Pancreas (tissue), 10 donors: ENCODE measurements around the gene LARGE2. TPM values are rescaled to one million over a fixed set of nuclear protein-coding genes. Genes with fewer than 3 reads are reported as not detected.

Experiments
- ATAC-seq, 4 donors: fragments of 200-7000 bp; cut with Tn5 transposase; one replicate each; pipeline versions ENCODE4 v1.8.0 to v1.9.1; 2020; ENCODE audit warnings: mild to moderate bottlenecking in 4 of 4, moderate library complexity in 4 of 4
- DNase-seq, 6 donors: peaks; one replicate each; pipeline ENCODE4 v3.0.0-alpha.2; 2020
- FAIRE-seq: peaks from 2 replicates; lab custom pipeline; 2012; peaks lifted over from hg19 to GRCh38; lab: Jason Lieb, UNC
- H3K27ac ChIP-seq, 4 donors: fragments of 200-600 bp; sonication (generic); 1 replicate in 3 of 4; 2 replicates in 1 of 4; pipeline versions ENCODE4 v1.5.0 to v1.8.0; 2020
- H3K27me3 ChIP-seq, 4 donors: fragments of 200-600 bp; one replicate each; pipeline ENCODE4 v1.8.0; 2021
- H3K36me3 ChIP-seq, 3 donors: fragments of 200-600 bp; sonication (generic) in 1 of 3; one replicate each; pipeline versions ENCODE4 v1.5.0 to v1.8.0; 2020 to 2021
- H3K4me1 ChIP-seq, 3 donors: fragments of 200-600 bp; one replicate each; pipeline ENCODE4 v1.8.0; 2021
- H3K4me3 ChIP-seq, 4 donors: fragments of 200-600 bp; sonication (generic) in 2 of 4; one replicate each; pipeline versions ENCODE4 v1.5.0 to v1.8.0; 2020 to 2021
- H3K9me3 ChIP-seq, 4 donors: fragments of 200-600 bp; one replicate each; pipeline ENCODE4 v1.8.0; 2021
- CTCF ChIP-seq, 4 donors: fragments of 200-600 bp; sonication (generic) in 3 of 4; IDR thresholded peaks; one replicate each; pipeline versions ENCODE4 v1.5.0 to v1.8.0; 2021; ENCODE audit warnings: antibody characterized with exemption in 4 of 4
- WGBS, 2 donors: extraction: QIAGEN DNeasy Blood & Tissue Kit; methylation state at CpG; one replicate each; pipeline ENCODE4 v1.1.7; 2013; 5-methylcytosine and 5-hydroxymethylcytosine counted together
- intact Hi-C, 3 donors: fragments of 100-400 bp; cut with DNase I; formaldehyde crosslinking; loops; one replicate each; pipeline versions ENCODE4 v1.11.1 to v1.14.2; 2022
- polyA plus RNA-seq, 2 donors: library from polyadenylated mRNA; stranded (reverse); fragments of 200-250 nt; gene quantifications; one replicate each; pipeline ENCODE4 v1.2.3, GENCODE V29; 2013
- total RNA-seq, 6 donors: library from RNA; stranded (reverse); fragmentation: NEBNext Ultra II Directional in 4 of 6; extraction: Animal tissue kit (Norgen Biotek cat#: 25700) in 4 of 6; gene quantifications; one replicate each; pipeline versions ENCODE4 v1.2.1 to v1.2.4, GENCODE V29; 2021 to 2023
- donor health status: healthy with polysubstance abuse.
- donor health status: DM: no; HTN: no; CAD: no; lungs with moderate emphysema.
- donor health status: DM: no; HTN: no; CAD: no.
- donor health status: control.
- donor health status: control.
- donor health status: Bipolar disorder and iron deficiency.
- donor health status: DM: yes; HTN: yes; CAD: no.
- donor health status: DM: no; HTN: no; CAD: no.
- donor health status: DM: no; HTN: no; CAD: no.
- donor health status: DM: yes; HTN: yes; CAD: no.

Gene LARGE2
- total and polyA plus RNA-seq, 8 donors: 9.0 to 48.4 (median 18.2) TPM

- DNase-seq: no peak
- WGBS, 2 donors: 91 to 92% methylated on average over 10 of the region's 10 CpGs
- TF ChIP-seq CTCF (IDR thresholded peaks at IDR 0.05): no peak
- ATAC-seq: no peak
- no peak overlapping the region for H3K4me3 ChIP-seq
- H3K9me3 ChIP-seq: no peaks in the 10 kb centered on the region
- peaks cover 0 to 5% (median 0%) of the 10 kb centered on the region in 3 donors for H3K36me3 ChIP-seq
- FAIRE-seq: no peak
- intact Hi-C loops: no loop called here
- no peaks in the 10 kb centered on the region for H3K27me3 ChIP-seq
- H3K27ac ChIP-seq: no peak overlapping the region
- peaks cover 0 to 21% (median 8%) of the 10 kb centered on the region in 3 donors for H3K4me1 ChIP-seq
Observed at GRCh38 chr11:45937916-45938315, 15.5 kb downstream of the LARGE2 start.

DNA sequence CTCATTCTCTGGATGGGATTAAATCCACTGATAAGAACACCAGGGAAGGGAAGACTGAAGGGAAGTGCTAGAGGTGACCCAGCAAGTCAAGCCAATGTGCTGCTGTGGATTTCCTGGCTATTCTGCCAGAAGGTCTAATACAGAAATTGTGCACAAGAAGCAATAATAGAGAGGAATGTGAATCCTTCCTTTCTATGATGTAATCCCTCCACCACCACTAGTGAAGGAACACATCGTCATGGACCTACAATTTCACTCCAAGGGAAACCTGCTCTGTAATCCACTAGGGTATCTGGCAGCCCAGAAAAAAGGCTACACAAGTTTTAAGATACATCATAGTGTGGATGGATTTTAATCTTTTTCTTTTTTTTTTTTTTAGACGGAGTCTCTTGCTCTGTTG is 17.4 kb downstream of the LARGE2 start:
- intact Hi-C loops: no loop called here
- FAIRE-seq (no peak), DNase-seq (no peak), ATAC-seq (no peak)
- H3K27ac ChIP-seq: no peak overlapping the region
- H3K27me3 ChIP-seq: no peaks in the 10 kb centered on the region
- no peaks in the 10 kb centered on the region for H3K9me3 ChIP-seq
- TF ChIP-seq CTCF (IDR thresholded peaks at IDR 0.05): no peak
- no peak overlapping the region for H3K4me3 ChIP-seq
- 84 to 96% methylated on average over 1 to 2 of the region's 2 CpGs for WGBS, 2 donors
- peaks cover 0 to 2% (median 0%) of the 10 kb centered on the region in 3 donors for H3K4me1 ChIP-seq
- peaks cover 0 to 3% (median under 1%) of the 10 kb centered on the region in 3 donors for H3K36me3 ChIP-seq

DNA sequence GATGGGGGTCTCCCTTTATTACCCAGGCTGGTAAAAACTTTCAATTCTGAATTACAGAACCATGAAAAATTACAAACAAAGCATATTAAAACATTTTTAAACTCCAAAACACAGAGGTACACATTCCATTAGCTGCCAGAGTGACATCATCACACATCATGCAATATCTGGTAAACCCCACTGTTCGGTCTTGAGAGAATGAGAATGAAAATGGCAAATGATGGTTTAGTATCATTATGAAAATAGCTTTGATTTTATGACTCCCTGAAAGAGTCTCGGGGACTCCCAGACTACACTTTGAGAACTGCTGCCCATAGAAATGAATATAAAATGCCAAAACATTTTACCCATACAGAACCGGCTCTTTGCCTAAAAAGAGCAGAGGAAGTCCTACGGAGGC is 18.8 kb downstream of the LARGE2 start:
- no peak for TF ChIP-seq CTCF (IDR thresholded peaks at IDR 0.05)
- no peak for ATAC-seq
- Histone ChIP-seq H3K4me1 (peaks cover 0 to 8% (median 3%) of the 10 kb centered on the region in 3 donors), H3K4me3 (no peak overlapping the region), H3K27ac (no peak overlapping the region), H3K9me3 (no peaks in the 10 kb centered on the region), H3K27me3 (no peaks in the 10 kb centered on the region), H3K36me3 (peaks cover 0 to 4% (median 0%) of the 10 kb centered on the region in 3 donors)
- intact Hi-C loops: no loop called here
- FAIRE-seq: no peak
- 96 to 97% methylated on average over 4 of the region's 4 CpGs for WGBS, 2 donors
- no peak for DNase-seq

- H3K9me3 ChIP-seq: no peaks in the 10 kb centered on the region
- no peak overlapping the region for H3K27ac ChIP-seq
- no peak overlapping the region for H3K4me3 ChIP-seq
- intact Hi-C loops: no loop called here
- peaks cover 0 to 9% (median 3%) of the 10 kb centered on the region in 3 donors for H3K4me1 ChIP-seq
- DNase-seq (no peak), FAIRE-seq (no peak), ATAC-seq (no peak)
- H3K36me3 ChIP-seq: peaks cover 0 to 4% (median under 1%) of the 10 kb centered on the region in 3 donors
- TF ChIP-seq CTCF (IDR thresholded peaks at IDR 0.05): no peak
- 87 to 91% methylated on average over 4 of the region's 4 CpGs for WGBS, 2 donors
- H3K27me3 ChIP-seq: no peaks in the 10 kb centered on the region
Observed at GRCh38 chr11:45942381-45942780, 19.9 kb downstream of the LARGE2 start.

DNA sequence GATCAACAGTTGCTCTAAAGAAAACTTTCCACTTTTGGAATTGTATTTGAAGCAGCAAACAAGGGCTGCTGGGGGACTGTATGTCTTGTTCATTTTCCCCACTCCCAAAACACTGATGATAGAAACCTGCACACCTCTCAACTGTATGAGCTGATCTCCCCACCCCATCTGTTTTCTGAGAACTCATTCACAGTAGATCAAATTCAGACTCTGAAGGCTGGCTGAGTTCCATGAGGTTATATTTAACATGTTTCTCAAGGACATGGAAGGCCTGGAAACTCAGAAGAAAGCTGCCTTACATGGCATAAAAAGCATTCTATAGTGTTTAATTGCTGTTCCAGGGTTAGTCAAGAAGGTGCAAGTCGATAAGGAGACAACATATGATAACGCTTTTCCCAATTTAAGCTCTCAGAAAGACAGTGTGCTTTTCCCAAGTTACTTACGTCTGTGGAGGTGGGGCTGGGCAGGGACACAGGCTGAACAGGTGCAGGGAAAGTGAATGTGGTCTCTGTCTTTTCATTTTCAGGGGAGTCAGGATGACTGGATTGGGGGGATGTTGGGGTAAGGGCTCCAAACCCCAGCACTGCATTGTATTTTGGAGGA is 23.0 kb downstream of the LARGE2 start:
- no peaks in the 10 kb centered on the region for H3K9me3 ChIP-seq
- H3K27ac ChIP-seq: peak overlapping the region in 3 of 4 donors; percentile 8 to 62 (median 52)
- no peak overlapping the region for H3K4me3 ChIP-seq
- no peaks in the 10 kb centered on the region for H3K27me3 ChIP-seq
- WGBS, 2 donors: 29 to 41% methylated on average over 3 of the region's 3 CpGs
- ATAC-seq: peak; percentile 66 to 87 (median 78)
- FAIRE-seq: no peak
- intact Hi-C loops: no loop called here
- H3K36me3 ChIP-seq: peaks cover 0 to 21% (median 4%) of the 10 kb centered on the region in 3 donors
- no peak for TF ChIP-seq CTCF (IDR thresholded peaks at IDR 0.05)
- DNase-seq: peak in 1 of 6 donors; percentile 39
- peaks cover 0 to 9% (median 3%) of the 10 kb centered on the region in 3 donors for H3K4me1 ChIP-seq
